HL-60/S4 treated with phorbol 12-myristate 13-acetate at 8.2 ng/mL for 4 days and 3 days (cell line): ENCODE results near the gene GNG11.

Source experiments
- in situ Hi-C: fragments of 300-500 bp; cut with MboI; formaldehyde crosslinking; loops from 2 replicates; pipeline ENCODE4 v1.15.0; 2022; ENCODE audit warnings: low sequenced_read_pairs

GNG11 gene

DNA sequence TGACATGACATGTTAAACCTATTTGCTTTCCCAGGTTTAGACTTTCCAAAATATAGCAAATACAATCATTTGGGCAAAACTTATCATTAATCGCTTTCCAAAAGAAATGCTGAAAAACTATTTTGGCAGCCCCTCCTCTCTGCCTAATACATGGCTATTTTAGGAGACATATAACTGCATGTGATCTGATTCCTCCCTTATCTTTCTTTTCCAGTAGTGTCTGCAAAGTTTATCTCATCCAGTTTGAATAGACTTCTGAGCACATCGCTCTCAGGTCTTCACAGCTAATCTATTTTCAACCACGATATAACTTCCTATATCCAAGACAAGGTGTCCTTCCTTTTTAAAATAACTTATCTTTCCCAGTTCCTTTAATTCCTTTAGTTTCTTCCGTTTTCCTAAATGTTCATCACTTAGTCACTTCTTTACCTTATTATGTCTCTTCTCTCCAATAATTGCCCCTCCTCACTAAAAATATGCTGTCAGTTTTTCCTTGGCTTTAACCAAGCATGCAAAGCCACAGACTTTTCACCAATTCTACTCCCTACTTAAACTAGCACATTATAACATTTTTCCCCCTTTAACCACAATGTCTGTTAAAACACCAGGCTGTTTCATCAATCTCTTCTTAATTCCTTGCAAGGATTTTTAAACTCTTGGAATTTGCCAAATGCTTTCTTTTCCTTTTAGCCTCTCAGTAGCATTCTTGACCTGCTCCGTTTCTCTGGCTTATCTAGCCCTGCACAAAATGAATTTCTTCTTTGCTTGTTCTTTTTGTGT, 24.4 kb downstream of the GNG11 start:
- in situ Hi-C loops: no loop called here

DNA sequence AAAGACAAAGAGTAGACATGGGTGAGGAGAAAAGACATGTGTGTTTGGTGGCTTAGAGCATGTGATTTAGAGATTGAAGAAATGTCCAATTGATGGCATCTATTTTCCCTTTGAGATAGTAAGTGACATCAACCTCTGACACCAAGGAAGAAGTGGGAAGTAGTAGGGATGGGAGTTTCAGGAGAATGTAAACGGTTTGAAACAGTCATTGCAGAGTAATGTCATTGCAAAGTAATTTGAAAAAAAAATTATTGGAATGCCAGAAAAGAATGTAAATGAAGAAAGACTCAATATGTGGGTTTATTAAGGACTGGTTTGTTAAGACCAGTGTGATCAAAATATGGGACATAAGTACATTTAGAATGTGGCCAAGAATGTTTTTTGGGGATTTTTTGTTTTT, 26.6 kb downstream of the GNG11 start:
- in situ Hi-C loops: no loop called here

DNA sequence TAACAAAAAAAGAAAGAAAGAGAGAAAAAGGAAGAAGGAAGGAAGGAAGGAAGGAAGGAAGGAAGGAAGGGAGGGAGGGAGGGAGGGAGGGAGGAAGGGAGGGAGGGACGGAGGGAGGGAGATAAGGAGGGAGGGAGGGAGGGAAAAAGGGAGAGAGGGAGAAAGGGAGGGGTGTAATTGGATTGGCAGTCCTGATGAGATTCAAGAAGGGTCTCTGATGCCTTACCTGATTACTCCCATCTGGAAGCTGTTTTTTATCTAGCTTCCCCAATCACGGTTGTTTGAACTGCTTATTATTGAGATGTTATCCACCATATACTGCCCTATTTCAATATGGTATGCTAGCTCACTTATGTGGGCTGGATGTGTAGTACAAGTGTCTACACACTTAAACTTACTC, 27.3 kb downstream of the GNG11 start:
- in situ Hi-C loops: no loop called here

DNA sequence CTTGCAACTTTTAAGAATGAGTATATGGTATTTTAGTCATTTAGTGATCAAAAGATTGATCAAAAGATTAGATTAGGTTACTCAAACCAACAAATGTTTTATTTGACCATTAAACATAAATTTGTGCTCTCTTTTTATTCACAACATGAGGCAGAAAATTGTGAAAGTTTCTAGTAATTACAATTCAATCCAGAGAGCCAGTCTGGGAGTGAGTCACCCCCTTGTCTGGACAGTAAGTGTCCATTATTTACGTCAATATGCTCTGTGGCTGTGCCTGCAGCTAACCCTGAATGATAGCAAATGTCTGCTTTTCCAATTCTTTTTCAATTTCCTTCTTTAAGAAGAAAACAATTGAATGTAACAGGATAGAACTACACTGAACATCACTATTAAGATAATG, 27.9 kb downstream of the GNG11 start:
- in situ Hi-C loops: no loop called here

DNA sequence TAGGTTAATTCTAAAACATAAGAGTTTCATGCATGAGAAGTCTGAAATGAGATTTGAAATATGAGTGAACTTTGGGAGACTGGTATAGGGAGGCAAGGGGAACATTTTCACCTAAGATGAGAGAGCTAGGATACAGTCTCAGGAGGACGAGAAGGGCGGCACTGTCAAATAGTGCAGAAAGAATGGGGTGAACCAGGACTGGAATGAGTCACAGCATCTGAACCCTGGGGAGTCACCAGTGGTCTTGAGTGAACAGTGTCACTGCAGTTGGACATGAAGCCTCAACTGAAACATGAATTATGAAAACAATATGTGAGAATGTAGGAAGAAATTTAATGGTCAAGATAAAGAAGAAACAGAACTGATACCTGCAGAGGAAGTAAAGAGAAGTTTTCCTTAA, 33.8 kb downstream of the GNG11 start:
- in situ Hi-C loops: no loop called here

DNA sequence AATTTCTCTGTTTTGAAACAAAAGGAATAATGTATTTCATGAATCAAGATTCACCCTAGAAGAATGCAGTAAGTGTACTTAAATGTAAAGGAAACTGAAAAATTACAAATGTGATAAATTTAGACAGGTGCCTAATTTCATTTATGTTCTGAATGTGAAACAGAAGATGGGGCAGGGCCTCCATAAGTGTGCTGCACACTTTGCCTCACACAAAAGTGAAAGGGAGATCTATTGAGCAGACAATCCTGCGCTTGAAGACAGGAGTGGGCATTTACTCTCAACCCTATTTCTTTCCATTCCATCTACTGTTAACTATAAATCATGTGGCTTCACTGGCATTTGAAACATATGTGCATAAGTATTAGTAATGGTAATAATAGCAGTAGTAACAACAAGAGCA, 36.2 kb downstream of the GNG11 start:
- in situ Hi-C loops: no loop called here

DNA sequence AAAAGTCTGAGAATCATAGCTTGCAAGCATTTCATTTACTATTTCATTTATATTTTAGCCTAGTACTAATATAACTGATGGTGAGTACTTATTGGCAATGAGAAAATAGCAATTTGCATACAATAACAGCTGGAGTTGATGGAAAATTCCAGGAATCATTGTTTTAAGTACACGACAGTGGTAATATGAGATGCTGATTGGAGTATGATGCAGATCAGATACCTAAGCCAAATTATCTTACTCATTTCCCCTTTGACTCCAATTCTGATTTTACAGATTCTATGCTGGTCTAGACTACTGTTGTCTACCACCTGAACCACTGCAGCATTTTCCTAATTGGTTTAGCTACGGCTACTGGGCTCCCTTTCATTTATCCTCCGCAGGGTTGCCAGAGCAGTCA, 36.7 kb downstream of the GNG11 start:
- in situ Hi-C loops: no loop called here

DNA sequence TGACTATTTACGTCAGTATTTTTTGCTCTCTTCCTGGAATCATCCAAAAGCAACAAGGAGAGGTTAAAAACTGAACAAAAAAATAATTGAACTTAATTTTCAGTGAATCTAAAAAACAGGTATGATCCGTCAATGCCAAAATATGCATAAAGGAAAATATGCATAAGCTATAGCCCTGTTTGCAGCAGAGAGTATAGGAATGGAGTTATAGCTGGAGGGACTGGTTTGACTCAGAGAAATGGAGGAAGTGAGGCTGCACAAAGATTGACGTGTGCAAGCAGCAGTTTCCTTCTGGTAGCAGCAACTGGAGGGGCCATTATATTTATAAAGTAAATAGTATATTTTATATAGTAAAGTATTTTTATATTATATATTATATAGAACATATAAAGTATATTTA, 37.1 kb downstream of the GNG11 start:
- in situ Hi-C loops: no loop called here

DNA sequence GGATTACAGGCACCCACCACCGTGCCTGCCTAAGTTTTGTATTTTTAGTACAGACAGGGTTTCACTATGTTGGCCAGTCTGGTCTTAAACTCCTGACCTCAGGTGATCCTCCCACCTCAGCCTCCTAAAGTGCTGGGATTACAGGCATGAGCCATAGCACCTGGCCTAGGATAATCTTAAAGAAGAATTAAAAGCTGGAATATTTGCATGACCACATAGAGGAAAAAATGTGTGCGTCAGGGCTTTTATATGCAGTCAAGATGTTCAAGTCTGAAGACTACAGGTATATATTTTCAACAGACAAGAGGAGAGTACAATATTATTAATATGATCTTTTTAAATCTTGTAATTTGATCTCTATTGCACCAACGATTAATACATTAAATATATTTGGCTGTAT, 39.5 kb downstream of the GNG11 start:
- in situ Hi-C loops: no loop called here

DNA sequence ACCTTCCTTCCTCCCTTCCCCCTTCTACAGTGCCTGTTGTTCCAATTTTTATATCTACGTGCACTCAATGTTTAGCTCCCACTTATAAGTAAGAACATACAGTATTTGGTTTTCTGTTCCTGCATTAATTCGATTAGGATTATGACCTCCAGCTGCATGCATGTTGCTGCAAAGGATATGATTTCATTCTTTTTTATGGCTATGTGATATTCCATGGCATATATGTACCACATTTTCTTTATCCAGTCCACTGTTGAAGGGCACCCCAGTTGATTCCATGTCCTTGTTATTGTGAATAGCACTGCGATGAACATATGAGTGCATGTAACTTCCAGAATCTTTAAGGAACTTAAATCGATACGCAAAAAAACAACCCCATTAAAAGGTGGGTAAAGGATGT, 42.7 kb downstream of the GNG11 start:
- in situ Hi-C loops: no loop called here

DNA sequence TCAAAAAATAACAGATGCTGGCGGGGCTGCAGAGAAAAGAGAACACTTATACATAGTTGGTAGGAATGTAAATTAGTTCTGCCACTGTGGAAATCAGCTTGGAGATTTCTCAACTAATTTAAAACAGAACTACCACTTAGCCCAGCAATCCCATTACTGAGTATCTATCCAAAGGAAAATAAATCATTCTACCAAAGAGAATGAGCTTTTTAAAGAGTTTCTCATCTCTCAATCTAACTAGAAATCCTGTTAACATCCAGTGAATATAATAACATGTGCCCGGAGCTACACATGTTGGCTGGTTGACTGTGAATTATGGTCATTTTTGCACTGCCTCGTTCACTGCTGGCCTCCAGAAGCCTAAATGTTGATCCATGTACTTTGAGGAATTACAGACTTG, 43.3 kb downstream of the GNG11 start:
- in situ Hi-C loops: no loop called here

DNA sequence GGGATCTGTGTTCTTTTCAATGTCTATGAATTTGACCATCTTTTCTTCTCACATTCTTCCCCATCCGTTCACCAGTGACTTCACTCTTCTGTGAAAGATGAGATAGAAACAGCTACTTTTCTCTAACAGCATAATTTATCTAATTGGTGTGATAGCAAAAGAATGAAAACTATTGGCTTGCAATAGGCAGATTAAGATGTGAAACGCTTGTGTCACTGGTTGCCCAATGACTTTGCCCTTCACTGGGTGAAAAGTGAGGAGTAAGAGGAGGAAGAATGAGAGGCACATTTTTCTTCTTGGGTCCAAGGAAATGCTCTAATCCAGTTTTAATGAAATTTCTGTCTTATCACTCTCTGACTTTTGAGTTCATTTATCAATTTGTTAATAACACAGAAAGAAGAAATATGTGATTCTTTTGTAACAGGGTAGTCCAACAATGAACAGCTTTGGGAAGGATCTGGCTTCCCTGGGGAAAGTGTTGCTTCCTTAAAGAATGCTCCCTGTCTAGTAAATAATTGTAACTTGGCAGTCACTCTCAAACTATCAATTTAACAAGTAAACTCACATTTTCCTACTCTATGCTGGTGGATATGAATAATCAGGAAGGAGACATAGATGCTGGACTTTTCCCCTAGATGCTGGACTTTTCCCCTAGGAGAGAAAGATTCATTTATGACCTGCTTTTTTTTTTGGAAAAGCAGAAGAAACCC, 47.5 kb downstream of the GNG11 start:
- in situ Hi-C loops: no loop called here

DNA sequence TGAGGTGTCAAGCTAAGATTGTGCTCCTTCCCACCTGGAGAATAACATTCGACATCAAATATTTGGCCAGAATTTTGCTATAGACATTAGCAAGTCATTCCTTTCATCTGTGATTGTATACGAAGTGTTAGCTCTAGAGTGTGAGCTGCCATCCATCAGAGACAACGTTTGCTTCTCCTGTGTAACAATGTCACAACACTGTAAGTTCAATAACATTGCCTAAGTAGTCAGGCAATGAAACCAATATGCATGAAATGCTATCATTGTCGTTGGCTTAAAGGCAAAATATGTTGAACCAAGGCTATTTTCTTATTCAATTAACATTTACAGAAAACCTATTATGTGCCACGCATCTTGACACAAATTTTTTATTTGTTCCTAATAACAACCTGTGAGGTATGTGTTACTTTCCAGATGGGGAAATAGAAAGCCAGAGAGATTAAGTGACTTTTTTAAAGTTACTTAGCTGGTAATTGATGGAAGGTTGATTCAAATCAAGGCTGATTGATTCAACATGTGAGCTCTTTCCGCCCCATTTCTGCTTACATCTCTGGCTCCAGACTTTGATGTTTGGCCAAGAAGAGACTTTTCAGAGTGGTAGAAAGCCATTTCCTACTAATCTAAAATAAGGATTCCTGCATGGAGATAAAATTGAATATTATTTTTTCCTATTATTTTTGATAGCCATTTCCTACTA, 50.6 kb downstream of the GNG11 start:
- in situ Hi-C loops: no loop called here

DNA sequence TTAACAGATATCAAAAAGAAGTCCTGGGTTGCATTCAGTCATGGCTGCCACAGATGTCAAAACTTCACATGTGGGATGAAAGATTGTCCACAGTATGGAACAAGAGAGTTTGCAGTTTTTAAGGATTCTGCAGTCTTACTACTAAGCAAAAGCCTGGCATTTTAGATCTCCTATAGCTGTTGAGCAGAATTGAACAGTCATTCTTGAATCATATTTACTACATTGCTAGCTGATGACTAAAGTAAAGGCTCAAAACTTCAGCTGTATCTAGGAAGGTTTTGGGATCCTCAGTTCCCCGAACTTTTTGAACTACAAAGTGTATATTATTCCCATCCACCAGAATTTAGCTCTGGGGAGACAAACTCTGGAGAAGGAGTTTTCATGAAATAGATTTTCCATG, 51.6 kb downstream of the GNG11 start:
- in situ Hi-C loops: no loop called here

DNA sequence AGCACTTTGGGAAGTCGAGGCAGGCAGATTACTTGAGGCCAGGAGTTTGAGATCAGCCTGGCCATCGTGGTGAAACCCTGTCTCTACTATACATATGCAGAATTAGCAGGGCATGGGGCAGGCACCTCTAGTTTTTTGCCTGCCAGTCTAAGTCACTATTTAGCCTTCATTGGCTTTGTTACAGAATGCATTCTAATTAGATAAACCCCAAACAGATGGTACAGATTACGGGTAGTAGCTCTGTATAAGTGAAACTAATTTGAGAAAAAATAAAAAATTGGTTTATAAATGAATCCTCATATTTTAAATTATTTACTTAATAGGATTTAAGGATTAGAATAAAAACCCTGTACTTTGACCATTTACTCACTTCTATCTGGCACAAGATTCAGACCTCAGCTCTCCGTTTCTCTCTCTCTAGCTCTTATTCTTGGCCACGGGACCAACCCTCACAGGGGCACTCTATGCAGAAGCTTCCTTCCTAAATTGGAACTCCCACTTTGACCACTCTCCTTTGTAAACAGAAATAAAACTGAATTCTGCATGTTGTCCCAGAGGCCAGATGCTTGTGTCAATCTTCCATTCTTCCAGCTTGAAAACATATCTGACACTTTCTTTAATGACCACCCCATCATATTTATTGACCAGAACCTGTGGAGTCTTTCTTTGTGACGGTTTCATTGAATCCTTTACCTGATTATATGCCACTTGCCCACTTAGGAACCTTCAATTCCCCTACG, 55.8 kb downstream of the GNG11 start:
- in situ Hi-C loops: no loop called here
